HG03432 (cell line): ENCODE data around the gene OR4F15.

Experiments used
- ATAC-seq: cut with Tn5 transposase; IDR thresholded peaks from one replicate; pipeline ENCODE4 v1.9.1; 2021; ENCODE audit warnings: mild to moderate bottlenecking, moderate library complexity; ENCODE audit not compliant: unreplicated experiment

OR4F15 gene

GRCh38 chr15:101803676-101804075 is 8.3 kb upstream of the OR4F15 start:
- no peak for ATAC-seq

- ATAC-seq = no peak
Observed at GRCh38 chr15:101804375-101804774, 7.6 kb upstream of the OR4F15 start.

GRCh38 chr15:101804941-101805340 is 7.1 kb upstream of the OR4F15 start:
- ATAC-seq = no peak

GRCh38 chr15:101805605-101806345 is 6.2 kb upstream of the OR4F15 start:
- ATAC-seq = no peak

- ATAC-seq = no peak
Observed at GRCh38 chr15:101807345-101807945, 4.6 kb upstream of the OR4F15 start.

GRCh38 chr15:101808201-101808600 is 3.8 kb upstream of the OR4F15 start:
- ATAC-seq = no peak

GRCh38 chr15:101810456-101810855 is 1.5 kb upstream of the OR4F15 start:
- no peak for ATAC-seq

- no peak for ATAC-seq
Observed at GRCh38 chr15:101810876-101811275, 1.1 kb upstream of the OR4F15 start.

- no peak for ATAC-seq
Observed at GRCh38 chr15:101813803-101814534, 2.0 kb downstream of the OR4F15 start.

- ATAC-seq = no peak
Observed at GRCh38 chr15:101820781-101821180, 8.8 kb downstream of the OR4F15 start.

- ATAC-seq = no peak
Observed at GRCh38 chr15:101827257-101827656, 15.3 kb downstream of the OR4F15 start.

- no peak for ATAC-seq
Observed at GRCh38 chr15:101828774-101829173, 16.8 kb downstream of the OR4F15 start.

- no peak for ATAC-seq
Observed at GRCh38 chr15:101841656-101842055, 29.7 kb downstream of the OR4F15 start.

- no peak for ATAC-seq
Observed at GRCh38 chr15:101844916-101845315, 32.9 kb downstream of the OR4F15 start.

GRCh38 chr15:101852356-101852755 is 40.4 kb downstream of the OR4F15 start:
- no peak for ATAC-seq
